HCT116 (cell line): ENCODE results near the gene UBASH3B.

Experiments used
- ELF1 ChIP-seq: IDR thresholded peaks from 2 replicates; pipeline ENCODE4 v1.6.1; 2012; ENCODE audit warnings: low read depth, borderline replicate concordance
- EZH2phosphoT487 ChIP-seq: fragments of 200-600 bp; IDR thresholded peaks from 2 replicates; pipeline ENCODE4 v1.6.1; 2018; ENCODE audit warnings: antibody characterized with exemption, borderline replicate concordance
- POLR2A ChIP-seq: IDR thresholded peaks from 2 replicates; pipeline ENCODE4 v1.7.0; 2011; ENCODE audit warnings: borderline replicate concordance; ENCODE audit not compliant: insufficient read depth, insufficient read length; ENCODE audit errors: extremely low read depth
- POLR2AphosphoS5 ChIP-seq: IDR thresholded peaks from 2 replicates; pipeline ENCODE4 v1.6.1; 2011; ENCODE audit warnings: mild to moderate bottlenecking, low read depth, low read length, moderate library complexity
- SIN3A ChIP-seq: IDR thresholded peaks from 2 replicates; pipeline ENCODE4 v1.6.1; 2012; ENCODE audit warnings: low read depth
- ZNF274 ChIP-seq: fragments of 200-500 bp; sonication (Bioruptor generic); IDR thresholded peaks from 2 replicates; pipeline ENCODE4 v1.6.1; 2014; ENCODE audit warnings: mild to moderate bottlenecking, low read depth, low read length, inconsistent platforms
- TF ChIP-seq, protein P1 (sequence below): IDR thresholded peaks from 2 replicates; pipeline ENCODE4 v1.6.1; 2012
- TF ChIP-seq, protein P2 (sequence below), 3 experiments: fragments of 200-600 bp in 1 of 3; sonication (generic) in 1 of 3; IDR thresholded peaks in 2 of 3; conservative IDR thresholded peaks in 1 of 3; 2 replicates each; pipeline ENCODE4 v1.5.1; 2012 to 2017; ENCODE audit warnings: low read depth in 2 of 3, low read length in 2 of 3, antibody characterized with exemption in 1 of 3, borderline replicate concordance in 1 of 3, control low read depth in 1 of 3, mild to moderate bottlenecking in 1 of 3, mixed read lengths in 1 of 3, mixed run types in 1 of 3, moderate library complexity in 1 of 3; ENCODE audit not compliant: insufficient read depth in 1 of 3

DNA sequence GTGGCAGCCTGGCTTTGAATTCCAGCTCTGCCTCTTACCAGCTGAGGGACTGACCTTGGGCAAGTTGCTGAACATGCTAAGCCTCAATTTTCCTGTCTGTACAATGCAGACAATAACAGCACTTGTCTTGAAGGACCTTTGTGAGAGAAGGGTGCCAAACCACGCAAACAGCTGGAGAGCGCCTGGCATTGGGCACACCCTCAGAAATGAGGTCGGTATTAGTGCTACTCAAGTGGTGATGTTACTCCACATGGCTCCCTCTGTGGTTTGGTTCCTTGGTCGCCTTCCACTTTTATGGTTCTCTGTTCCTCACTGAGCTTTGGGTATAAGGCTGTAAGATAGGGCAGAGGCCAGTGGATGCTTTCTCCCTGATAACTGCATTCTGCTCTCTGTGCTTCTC is 8.2 kb downstream of the UBASH3B start:
- TF ChIP-seq, protein P1, sequence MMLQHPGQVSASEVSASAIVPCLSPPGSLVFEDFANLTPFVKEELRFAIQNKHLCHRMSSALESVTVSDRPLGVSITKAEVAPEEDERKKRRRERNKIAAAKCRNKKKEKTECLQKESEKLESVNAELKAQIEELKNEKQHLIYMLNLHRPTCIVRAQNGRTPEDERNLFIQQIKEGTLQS: no peak
- no peak for TF ChIP-seq SIN3A
- TF ChIP-seq EZH2phosphoT487: no peak
- TF ChIP-seq ELF1: no peak
- TF ChIP-seq, protein P2, sequence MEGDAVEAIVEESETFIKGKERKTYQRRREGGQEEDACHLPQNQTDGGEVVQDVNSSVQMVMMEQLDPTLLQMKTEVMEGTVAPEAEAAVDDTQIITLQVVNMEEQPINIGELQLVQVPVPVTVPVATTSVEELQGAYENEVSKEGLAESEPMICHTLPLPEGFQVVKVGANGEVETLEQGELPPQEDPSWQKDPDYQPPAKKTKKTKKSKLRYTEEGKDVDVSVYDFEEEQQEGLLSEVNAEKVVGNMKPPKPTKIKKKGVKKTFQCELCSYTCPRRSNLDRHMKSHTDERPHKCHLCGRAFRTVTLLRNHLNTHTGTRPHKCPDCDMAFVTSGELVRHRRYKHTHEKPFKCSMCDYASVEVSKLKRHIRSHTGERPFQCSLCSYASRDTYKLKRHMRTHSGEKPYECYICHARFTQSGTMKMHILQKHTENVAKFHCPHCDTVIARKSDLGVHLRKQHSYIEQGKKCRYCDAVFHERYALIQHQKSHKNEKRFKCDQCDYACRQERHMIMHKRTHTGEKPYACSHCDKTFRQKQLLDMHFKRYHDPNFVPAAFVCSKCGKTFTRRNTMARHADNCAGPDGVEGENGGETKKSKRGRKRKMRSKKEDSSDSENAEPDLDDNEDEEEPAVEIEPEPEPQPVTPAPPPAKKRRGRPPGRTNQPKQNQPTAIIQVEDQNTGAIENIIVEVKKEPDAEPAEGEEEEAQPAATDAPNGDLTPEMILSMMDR (IDR thresholded peaks at IDR 0.05 in 2 of 3, conservative IDR thresholded peaks at IDR 0.05 in 1 of 3; ENCODE audit: borderline replicate concordance in 1 of 3, insufficient read depth in 1 of 3, low read depth in 2 of 3, low read length in 2 of 3): no peak
- no peak for TF ChIP-seq POLR2A
- no peak for TF ChIP-seq POLR2AphosphoS5
- TF ChIP-seq ZNF274: no peak
